NCI-H82 treated with DMSO at 0.1 percent for 48 hours (cell line): ENCODE measurements around the gene FAM184A.
"Not testable (repeated sequence)": the region's sequence is repeated elsewhere in the genome, so short reads cannot be mapped to it uniquely, and the experiment has no call there.

Experiments used
- DNase-seq: peaks from one replicate; lab custom pipeline; 2025; ENCODE audit not compliant: unreplicated experiment; lab: John Stamatoyannopoulos, UW

Gene FAM184A

DNA sequence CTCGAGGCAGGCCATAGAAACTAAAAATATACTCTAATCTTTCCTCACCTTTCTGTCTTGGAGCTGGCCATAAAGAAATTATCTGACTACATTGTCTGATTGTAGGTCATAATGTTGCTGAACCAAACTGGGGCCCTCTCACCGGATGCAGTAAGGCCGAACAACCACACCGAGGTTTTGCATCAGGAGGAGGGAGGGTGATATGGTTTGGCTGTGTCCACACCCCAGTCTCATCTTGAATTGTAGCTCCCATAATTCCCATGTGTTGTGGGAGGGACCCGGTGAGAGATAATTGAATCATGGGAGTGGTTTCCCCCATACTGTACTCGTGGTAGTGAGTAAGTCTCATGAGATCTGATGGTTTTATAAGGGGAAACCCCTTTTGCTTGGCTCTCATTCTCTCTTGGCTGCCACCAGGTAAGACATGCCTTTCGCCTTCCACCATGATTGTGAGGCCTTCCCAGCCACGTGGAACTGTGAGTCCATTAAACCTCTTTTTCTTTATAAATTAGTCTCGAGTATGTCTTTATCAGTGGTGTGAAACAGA is 19.4 kb upstream of the FAM184A start:
- DNase-seq: not testable (repeated sequence)

DNA sequence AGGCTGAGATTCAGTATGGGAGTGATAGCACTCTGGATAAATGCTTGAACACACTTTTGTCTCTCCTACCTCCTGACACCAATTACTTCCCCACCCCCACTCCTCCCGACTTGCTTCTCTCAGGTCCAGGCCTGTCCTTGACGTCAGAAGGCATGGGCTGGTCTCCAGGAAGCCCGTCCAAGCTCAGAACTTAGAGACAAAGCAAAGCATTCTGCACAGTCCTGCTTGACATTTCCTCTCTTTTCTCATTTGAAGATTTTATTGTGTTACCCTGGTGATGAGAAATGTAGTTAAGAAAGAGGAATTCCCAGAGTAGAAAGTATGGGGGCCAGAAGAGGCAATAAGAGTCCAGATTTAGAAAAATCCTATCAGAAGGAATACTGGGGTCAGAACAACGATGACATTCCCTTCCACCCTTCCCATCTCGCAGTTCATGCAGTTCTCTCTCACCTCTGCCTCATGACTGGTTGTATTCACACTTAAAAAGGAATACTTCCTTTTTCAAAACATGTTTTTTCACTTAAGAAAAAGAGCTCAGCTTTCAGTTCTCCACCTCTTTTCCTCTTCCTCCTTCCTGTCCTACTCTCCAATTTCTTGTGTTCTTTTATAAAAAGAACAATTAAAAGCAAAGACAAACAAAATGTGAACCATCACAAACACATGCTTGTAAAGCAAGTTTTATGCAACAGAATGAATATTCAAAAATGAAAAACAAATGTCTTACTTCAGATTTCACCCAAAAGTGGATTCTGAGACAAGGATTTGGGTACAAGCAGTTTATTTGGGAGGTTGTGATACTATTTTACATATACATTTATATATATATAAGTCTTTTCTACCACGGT is 18.5 kb upstream of the FAM184A start:
- DNase-seq: no peak

DNA sequence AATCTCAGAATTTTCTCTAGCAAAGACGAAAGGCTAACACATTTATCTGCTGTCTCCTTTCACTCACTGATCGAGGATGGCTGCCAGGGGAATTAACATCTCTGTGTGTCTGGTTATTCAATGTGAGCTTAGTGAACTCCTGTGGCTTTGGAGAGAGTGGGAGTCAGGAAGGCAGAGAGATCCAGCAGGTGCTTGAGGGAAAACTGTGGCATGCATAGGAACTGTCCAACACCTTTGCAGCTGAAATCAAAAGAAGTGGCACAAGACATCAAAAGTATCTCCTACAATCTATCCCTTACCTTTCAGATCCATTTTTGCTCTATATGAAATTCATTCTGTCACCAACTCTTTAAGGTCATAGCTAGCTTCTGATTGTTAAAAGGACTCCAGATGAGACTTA is 11.8 kb upstream of the FAM184A start:
- DNase-seq: no peak

DNA sequence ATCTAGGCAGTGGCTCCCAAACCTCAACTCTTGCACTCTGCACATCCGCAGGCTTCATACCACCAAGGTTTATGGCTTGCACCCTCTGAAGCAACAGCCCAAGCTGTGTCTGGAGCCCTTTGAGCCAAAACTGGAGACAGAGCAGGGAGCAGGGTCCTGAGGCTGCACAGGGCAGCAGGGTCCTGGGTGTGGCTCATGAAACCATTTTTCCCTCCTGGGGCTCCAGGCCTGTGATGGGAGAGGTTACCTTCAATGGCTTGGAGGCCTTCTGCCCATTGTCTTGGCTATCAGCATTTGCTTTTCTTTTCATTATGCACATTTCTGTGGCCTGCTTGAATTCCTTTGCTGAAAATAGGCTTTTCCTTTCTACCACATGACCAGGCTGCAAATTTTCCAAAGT is 6.3 kb upstream of the FAM184A start:
- DNase-seq: no peak

DNA sequence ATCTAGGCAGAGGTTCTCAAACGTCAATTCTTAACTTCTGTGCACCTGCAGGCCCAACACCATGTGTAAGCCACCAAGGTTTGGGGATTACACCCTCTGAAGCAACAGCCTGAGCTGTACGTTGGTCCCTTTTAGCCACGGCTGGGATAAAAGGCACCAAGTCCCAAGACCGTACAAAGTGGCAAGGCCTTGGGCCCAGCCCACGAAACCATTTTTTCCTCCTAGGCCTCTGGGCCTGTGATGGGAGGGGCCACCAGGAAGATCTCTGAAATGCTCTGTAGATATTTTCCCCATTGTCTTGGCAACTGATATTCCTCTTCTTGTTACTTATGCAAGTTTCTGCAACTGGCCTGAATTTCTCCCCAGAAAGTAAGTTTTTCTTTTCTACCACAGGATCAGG is 4.5 kb upstream of the FAM184A start:
- DNase-seq: no peak

DNA sequence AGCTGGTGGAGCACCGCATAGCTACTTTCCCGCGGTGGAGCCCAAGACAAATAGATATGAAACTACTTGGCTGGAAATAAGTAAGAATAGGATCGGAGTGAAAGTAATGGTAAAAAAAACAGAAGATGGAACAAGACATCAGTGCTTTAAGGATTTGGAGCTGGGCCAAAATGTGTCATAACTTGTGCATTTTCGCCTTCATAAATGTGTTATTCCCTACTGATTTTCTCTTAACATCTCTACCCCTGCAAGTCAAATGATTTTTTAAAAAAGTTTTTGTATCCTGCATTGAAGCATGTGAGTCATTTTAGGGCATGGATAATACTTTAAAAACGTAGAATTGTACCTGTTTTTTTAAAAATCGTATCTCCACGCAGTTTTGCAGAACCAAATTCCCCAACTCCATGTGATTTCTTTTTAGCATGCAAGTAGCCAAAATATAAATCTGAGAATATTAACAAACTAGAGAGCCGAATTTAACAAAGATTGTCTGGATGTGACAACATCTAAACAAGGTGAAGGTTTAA is 882 bp upstream of the FAM184A start:
- no peak for DNase-seq

DNA sequence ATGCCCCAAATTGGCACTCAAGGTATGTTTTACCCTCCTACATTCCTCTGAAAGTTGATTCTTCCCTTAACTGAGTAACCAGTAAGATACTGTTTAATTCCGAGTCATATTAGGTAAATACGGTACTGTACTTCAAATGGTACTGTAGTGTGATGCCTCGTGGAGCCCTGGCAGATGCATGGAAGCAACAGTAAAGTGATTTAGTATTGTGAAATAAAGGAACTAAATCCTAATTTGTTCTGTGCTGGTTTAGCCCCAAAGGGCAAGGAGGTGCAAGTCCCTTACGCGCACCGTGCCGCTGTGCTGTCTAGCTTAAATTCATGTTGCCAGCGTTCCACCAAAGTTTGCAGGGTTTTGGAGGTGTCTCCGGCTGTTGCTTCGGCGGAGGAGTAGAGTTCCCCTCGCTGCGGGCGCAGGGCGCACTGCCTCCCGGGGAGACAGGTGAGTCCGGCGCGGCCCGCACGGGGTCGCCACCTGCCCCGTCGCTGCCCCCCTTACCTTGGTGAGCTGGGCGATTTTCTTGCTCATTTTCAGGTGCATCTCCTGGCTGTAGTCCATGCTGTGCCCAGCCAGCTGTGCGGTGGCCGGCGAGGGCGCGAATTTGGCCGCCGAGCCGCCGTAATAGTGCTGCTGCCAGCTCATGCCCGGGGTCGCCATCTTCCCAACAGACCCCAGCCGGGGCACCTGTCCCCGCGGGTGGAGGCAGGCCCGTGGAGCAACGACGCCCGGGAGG is 655 bp downstream of the FAM184A start:
- DNase-seq: peak; percentile 15

DNA sequence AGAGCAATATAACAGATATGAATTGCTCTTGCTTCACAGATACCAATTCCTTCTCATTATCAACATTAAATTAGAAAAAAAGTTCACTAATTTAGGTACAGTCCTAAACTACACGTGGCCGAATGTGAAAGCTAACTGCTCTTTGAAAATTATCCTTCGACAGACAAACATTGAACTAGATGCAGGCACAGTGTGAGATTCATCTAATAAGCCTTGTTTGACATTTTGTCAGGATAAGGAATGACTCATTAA is 1.1 kb downstream of the FAM184A start:
- DNase-seq: no peak

DNA sequence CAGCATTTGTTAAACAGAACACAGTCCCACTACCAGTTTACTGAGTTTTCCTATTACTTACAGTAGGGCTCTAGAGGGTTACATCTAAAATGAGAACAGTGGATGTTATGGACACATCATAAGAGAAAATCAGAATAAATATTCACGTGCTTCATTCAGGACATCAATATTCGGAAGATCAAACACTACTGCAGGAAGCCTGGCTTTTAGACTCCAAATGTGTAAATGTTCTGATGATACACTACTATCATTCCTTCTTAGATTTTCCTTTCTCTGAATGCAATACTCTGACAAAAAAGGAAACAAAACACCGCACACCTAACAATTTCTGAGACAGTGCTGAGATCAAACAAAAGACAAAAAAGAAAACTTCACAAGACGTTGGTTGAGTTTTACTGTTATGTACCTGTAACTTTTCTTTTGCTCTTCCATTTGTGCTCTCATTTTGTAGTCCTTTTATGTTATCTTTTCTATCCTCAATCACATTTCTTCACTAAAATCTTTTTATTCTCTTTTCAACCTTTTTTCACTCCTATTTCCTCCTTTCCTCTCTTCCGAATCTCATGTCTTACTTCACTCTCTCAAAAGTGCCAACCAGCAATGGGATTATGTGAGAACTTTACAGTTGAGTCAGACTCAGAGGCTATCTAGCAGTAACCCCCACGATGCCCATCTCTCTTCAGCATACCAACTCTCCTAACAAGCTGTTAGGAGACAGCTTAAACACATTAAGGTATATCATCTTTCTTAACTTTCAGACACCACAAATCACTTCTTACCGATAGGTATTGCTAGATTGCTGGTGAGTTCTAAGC is 1.7 kb downstream of the FAM184A start:
- peak; percentile 20 for DNase-seq

DNA sequence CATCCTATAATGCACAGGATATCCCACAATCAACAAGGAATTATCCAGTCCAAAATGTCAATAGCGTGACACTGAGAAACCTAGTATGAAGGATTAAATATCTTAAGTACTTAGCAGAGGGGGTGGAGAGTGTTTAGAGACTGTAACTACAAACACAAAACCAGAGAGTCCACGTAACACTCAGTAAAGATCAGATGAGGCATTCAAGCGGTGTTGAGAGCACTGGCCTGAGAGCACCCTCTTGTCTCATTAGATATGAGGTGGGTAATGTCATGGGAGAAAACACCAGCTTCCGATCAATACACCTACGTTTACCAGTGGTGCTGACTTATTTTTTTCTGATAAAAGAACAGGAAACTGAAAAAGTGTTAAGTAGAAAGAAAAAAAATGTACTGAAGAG is 2.3 kb downstream of the FAM184A start:
- DNase-seq: peak; percentile 67

DNA sequence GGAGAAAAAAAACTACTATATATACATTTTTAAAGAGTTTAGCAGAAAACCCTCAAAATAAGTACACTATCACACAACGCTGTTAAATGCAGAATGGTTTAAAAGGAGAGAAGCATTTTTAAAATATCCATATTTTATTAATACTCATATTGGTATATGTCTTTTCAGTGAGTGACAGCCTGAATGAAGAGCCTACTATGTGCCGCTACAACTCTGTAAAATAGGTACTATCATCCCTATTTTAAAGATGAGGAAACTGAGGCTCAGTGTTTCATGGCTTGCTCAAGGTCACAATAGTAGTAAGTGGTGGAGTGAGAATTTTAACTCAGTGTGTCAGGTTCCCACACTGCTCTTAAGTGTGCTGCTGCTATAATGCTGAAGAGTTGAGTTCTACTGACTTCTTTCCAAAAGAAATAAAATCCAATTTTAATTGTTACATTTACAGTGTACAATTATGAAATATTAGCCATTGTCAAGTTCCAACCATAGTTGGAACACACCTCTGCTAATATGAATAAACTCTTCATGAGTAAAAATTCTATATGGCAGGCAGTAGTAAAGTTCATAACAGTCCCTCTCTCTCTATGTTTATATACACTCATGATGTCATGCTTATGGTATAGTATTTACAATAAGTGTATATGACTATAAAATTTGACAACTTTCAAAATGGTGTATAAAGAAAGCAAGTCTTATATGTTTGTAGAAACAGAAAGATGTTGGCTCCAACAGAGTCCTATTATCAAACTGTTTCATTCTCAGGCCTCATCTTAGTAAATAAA is 3.1 kb downstream of the FAM184A start:
- no peak for DNase-seq

DNA sequence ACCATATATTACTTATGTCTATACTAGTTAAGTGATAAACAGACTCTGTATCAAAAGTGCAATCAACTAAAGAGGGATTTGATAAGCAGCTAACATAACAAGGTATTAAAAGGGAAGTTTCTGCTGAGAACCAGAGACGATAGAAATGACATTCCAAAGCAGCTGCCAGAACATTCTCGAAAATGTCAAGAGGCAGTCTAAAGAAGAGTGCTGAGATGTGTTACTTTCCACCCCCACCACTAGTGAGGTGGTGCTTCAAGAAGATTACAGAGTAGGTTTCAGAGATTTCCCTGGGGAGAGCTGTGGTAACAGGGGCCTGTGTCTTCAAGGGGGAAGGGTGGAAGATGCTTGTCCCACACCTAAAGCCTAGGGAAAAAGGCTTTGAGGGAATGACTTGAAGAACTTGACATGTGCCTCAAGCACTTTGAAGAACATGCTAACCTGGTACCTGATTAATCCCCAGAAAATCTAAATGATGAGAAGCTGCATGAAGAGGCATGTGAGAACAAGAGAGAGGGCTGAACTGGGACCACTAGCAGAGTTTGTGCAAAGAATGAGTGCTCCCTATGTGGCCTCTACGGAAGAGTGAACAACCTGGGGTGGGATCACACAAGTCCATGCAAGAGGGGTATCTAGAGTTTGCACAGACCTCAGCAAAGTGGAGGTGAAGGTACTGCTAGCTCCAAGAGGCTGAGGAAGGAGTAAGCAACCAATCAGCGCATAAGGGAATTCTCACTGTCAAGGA is 5.0 kb downstream of the FAM184A start:
- peak; percentile 32 for DNase-seq

DNA sequence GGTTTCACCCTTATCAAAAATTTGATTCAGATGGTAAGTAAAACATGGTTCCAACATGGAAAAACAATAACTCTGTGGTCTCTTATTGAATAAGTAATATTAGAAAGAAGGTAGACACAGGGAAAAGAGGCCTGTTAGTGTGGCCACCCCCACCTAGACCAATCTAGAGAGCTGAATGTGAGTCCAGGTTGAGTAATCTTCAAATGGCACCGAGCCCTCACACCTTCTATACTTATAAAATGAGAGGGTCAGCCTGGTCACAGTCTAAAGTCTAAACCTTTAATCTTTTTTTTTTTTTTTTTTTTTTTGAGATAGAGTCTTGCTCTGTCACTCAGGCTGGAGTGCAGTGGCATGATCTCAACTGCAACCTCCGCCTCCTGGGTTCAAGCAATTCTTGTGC is 6.9 kb downstream of the FAM184A start:
- DNase-seq: no peak

DNA sequence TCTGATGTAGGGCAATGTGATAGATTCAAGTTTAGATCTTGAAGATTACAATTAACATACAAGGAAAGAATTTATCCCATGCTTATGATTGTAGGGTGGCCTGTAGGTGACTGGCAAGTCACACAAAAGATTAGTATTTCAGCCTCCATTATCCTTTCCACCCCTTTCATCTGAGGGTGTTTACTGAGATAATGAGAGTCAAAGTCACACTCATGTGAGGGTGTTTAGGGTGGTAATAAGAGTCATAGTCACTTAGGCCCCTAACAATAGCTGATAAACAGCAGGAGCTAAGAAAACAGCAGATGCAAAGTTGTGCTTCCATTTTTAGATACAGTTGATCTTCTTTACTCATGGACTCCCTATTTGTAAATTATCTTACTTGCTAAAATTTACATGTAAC is 11.4 kb downstream of the FAM184A start:
- DNase-seq: no peak

DNA sequence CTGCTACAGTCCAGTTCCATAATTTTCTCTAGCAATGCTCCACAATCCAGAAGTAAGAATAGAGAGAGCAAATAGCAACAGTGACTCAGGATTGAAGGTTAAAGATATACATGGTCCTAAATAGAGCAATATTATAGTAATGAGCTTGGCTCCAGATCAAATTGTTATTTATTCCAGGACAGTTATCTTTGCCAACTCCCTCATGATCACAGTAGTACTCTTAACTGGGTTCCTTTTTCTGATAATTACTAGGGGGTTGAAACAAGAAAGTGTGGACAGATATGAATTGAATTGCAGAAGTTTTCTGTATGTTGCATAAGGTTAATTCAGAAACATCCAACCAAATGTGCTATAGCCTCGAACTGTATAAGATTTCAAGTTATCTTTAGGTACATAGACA is 11.9 kb downstream of the FAM184A start:
- no peak for DNase-seq

DNA sequence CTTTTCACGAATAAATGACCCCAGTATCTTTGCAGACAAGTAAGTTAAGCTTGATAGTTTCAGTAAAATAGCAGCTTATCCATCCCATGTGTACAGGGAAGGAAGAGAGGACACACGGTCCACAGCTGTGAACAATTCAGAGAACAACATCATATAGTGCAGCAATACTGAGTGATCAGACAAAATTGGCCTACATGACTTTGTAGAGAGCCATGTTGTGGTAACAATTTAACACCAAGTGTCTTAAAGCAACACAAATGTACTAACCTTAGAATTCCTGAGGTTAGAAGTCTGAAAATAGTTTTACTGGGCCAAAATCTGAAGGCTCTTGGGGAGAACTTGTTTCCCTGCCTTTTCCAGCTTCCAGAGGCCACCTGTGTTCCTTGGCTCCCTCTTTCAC is 12.5 kb downstream of the FAM184A start:
- no peak for DNase-seq

DNA sequence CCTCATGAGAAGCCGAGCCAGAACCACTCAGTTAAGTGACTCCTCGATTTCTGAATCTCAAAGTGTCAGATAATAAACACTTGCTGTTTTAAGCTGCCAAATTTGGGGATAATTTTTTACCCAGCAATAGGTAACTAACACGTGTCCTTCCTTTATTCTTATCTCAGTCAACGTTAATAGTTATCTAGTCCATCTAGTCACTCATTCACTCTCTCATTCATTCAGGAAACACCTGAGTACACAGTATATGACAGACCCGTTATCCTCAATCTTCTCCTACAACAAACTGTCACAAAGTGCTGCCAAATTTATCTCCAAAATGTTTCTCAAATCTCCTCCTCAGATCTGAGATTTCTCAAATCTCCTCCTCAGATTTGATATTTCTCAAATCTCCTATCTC is 13.1 kb downstream of the FAM184A start:
- DNase-seq: no peak

DNA sequence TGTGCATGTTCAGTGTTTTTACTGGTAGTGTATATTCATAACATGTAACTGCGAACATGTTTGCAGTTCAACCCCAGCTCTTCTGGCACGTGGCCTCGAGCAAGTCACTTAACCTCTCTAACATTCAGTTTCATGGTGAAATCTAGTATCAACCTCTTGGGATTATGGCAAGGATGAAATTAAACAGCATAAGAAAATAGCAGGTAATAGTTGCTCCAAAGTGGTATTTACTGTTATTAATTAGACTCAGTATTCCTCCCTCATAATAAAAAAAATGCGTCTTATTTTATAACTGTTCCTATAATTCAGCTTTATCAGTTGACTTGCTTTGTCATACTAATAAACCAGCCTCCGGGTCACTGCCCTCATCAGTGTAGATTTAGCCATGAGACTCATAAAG is 15.0 kb downstream of the FAM184A start:
- DNase-seq: no peak

DNA sequence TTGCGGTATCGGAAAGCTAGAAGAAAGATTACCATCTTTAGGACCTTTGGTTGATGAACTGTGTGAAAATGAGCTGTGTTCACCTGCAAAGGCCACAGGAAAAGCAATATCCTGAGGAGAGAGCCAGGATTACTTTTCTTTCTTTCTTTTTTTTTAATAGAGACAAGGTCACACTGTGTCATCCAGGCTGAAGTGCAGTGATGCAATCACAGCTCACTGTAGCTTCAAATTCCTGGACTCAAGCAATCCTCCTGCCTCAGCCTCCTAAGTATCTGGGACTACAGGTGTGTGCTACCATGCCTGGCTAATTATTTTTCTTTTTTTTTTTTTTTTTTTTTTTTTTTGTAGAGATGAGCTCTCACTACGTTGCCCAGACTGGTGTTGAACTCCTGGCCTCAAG is 17.2 kb downstream of the FAM184A start:
- DNase-seq: no peak
